ENCODE measurements around the gene TNFSF8. TPM values are rescaled to one million over a fixed set of nuclear protein-coding genes. Genes with fewer than 3 reads are reported as not detected.

Gene TNFSF8
- total RNA-seq, 2 experiments from 2014 or later: 76.2 to 88.8 TPM

GRCh38 chr9:114900942-114901802, 29.2 kb downstream of the TNFSF8 start:
- peaks cover 24% of the 10 kb centered on the region for H3K9me3 Mint-ChIP-seq
- H3K4me1 Mint-ChIP-seq: peaks cover 7% of the 10 kb centered on the region
- H3K27ac Mint-ChIP-seq: peak overlapping the region; percentile 62
- ChIA-PET CTCF (interaction anchor here (0.7 to 3.0 kb wide), 4 partner anchors 8 to 164 kb away, joined by 3 to 18 read pairs (median 4); partner anchors contain the start of gene TNFSF8), POLR2A (no interaction called here)
- no peak for DNase-seq
- no peak overlapping the region for H3K4me3 Mint-ChIP-seq
- peaks cover 6% of the 10 kb centered on the region for H3K36me3 Mint-ChIP-seq (ENCODE audit: low read depth)
- no peaks in the 10 kb centered on the region for H3K27me3 Mint-ChIP-seq

- Mint-ChIP-seq H3K36me3 (ENCODE audit: low read depth) (peaks cover 15% of the 10 kb centered on the region), H3K4me1 (peaks cover 15% of the 10 kb centered on the region)
- CTCF ChIA-PET: interaction anchor here (0.7 to 3.0 kb wide), 13 partner anchors 10 to 512 kb away, joined by 3 to 18 read pairs (median 4); partner anchors contain the start of genes AKNA, TEX48 and TNFSF8
Measured at GRCh38 chr9:114899995-114900394, 30.4 kb downstream of the TNFSF8 start.

GRCh38 chr9:114899461-114899860, 30.9 kb downstream of the TNFSF8 start:
- Mint-ChIP-seq H3K27ac (no peak overlapping the region), H3K27me3 (no peaks in the 10 kb centered on the region), H3K36me3 (ENCODE audit: low read depth) (peaks cover 21% of the 10 kb centered on the region), H3K9me3 (peaks cover 33% of the 10 kb centered on the region), H3K4me3 (no peak overlapping the region), H3K4me1 (peaks cover 21% of the 10 kb centered on the region)
- DNase-seq: no peak
- ChIA-PET POLR2A (interaction anchor here (1.0 to 1.3 kb wide), 2 partner anchors 10 to 31 kb away, joined by 3 to 4 read pairs; partner anchors contain the start of gene TNFSF8), CTCF (interaction anchor here (0.7 to 3.0 kb wide), 14 partner anchors 8 to 512 kb away, joined by 3 to 18 read pairs (median 4); partner anchors contain the start of genes AKNA and TEX48)

More at GRCh38 chr9:114899995-114900394, 30.4 kb downstream of the TNFSF8 start:
- Mint-ChIP-seq H3K27ac (no peak overlapping the region), H3K4me3 (no peak overlapping the region), H3K27me3 (no peaks in the 10 kb centered on the region), H3K9me3 (peaks cover 31% of the 10 kb centered on the region)
- POLR2A ChIA-PET: no interaction called here
- DNase-seq: no peak

- DNase-seq: peak; percentile 93
- Mint-ChIP-seq H3K27ac (no peak overlapping the region), H3K9me3 (peaks cover 32% of the 10 kb centered on the region), H3K4me1 (peaks cover 28% of the 10 kb centered on the region), H3K4me3 (no peak overlapping the region), H3K36me3 (ENCODE audit: low read depth) (peaks cover 28% of the 10 kb centered on the region), H3K27me3 (no peaks in the 10 kb centered on the region)
- ChIA-PET POLR2A (interaction anchor here (0.8 to 1.3 kb wide), 3 partner anchors 9 to 32 kb away, joined by 3 to 4 read pairs (median 4); partner anchors contain the start of gene TNFSF8), CTCF (interaction anchor here (0.7 to 3.0 kb wide), 16 partner anchors 9 to 1614 kb away, joined by 3 to 18 read pairs (median 4); partner anchors contain the start of gene TEX48)
Measured at GRCh38 chr9:114898741-114899140, 31.6 kb downstream of the TNFSF8 start.

GRCh38 chr9:114897196-114897595, 33.2 kb downstream of the TNFSF8 start:
- Mint-ChIP-seq H3K9me3 (peaks cover 36% of the 10 kb centered on the region), H3K27me3 (no peaks in the 10 kb centered on the region), H3K4me1 (peaks cover 37% of the 10 kb centered on the region), H3K4me3 (no peak overlapping the region), H3K36me3 (ENCODE audit: low read depth) (peaks cover 43% of the 10 kb centered on the region), H3K27ac (no peak overlapping the region)
- POLR2A ChIA-PET: interaction anchor here (0.7 kb wide), 1 partner anchor 93 kb away, joined by 5 read pairs; no protein-coding TSS in a partner anchor
- CTCF ChIA-PET: interaction anchor here (1.4 kb wide), 1 partner anchor 7 kb away, joined by 5 read pairs; no protein-coding TSS in a partner anchor
- DNase-seq: no peak

- H3K9me3 Mint-ChIP-seq: peaks cover 32% of the 10 kb centered on the region
- ChIA-PET POLR2A (interaction anchor here (0.7 kb wide), 1 partner anchor 94 kb away, joined by 5 read pairs; no protein-coding TSS in a partner anchor), CTCF (interaction anchor here (1.0 to 1.7 kb wide), 2 partner anchors 11 to 24 kb away, joined by 3 to 4 read pairs; no protein-coding TSS in a partner anchor)
- no peak overlapping the region for H3K27ac Mint-ChIP-seq
- H3K4me3 Mint-ChIP-seq: no peak overlapping the region
- no peaks in the 10 kb centered on the region for H3K27me3 Mint-ChIP-seq
- peaks cover 39% of the 10 kb centered on the region for H3K4me1 Mint-ChIP-seq
- peaks cover 45% of the 10 kb centered on the region for H3K36me3 Mint-ChIP-seq (ENCODE audit: low read depth)
- DNase-seq: no peak
Measured at GRCh38 chr9:114896344-114896743, 34.0 kb downstream of the TNFSF8 start.

DNA sequence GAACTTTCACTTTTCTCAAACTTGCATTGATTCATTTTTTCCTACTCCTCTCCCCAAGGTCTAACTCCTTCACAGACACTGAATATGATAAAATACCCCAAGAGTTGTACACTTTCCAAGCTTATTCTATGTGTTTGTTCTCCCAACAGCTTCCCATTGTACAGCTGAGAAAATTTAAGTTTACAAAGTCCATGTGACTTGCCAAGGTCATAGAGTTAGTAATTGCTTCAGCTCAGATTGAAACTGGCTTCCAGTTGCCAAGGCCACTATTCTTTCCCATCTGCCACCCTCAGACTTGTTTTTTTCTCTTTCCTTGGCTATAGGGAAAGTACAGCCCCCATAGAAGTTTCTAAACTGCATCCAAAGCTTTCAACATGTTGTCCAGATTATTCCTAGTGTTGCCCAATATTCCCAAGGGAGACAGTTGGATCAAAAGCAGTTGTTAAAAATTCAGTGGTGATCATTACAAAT, 34.8 kb downstream of the TNFSF8 start:
- ChIA-PET CTCF (interaction anchor here (1.0 to 1.7 kb wide), 3 partner anchors 11 to 25 kb away, joined by 3 to 4 read pairs (median 4); no protein-coding TSS in a partner anchor), POLR2A (no interaction called here)
- Mint-ChIP-seq H3K27me3 (no peaks in the 10 kb centered on the region), H3K4me1 (peaks cover 44% of the 10 kb centered on the region), H3K27ac (peak overlapping the region; percentile 82), H3K9me3 (peaks cover 31% of the 10 kb centered on the region), H3K36me3 (ENCODE audit: low read depth) (peaks cover 52% of the 10 kb centered on the region), H3K4me3 (no peak overlapping the region)
- DNase-seq: no peak

- Mint-ChIP-seq H3K9me3 (peaks cover 31% of the 10 kb centered on the region), H3K4me1 (peaks cover 52% of the 10 kb centered on the region), H3K36me3 (ENCODE audit: low read depth) (peaks cover 59% of the 10 kb centered on the region), H3K27me3 (no peaks in the 10 kb centered on the region), H3K4me3 (no peak overlapping the region), H3K27ac (peak overlapping the region; percentile 82)
- CTCF ChIA-PET: interaction anchor here (0.6 to 1.7 kb wide), 6 partner anchors 12 to 241 kb away, joined by 3 to 4 read pairs (median 3); no protein-coding TSS in a partner anchor
- peak; percentile 39 for DNase-seq
- POLR2A ChIA-PET: interaction anchor here (0.6 kb wide), 1 partner anchor 14 kb away, joined by 4 read pairs; no protein-coding TSS in a partner anchor
Measured at GRCh38 chr9:114894609-114895433, 35.6 kb downstream of the TNFSF8 start.

GRCh38 chr9:114894206-114894605, 36.2 kb downstream of the TNFSF8 start:
- Mint-ChIP-seq H3K27ac (peak overlapping the region; percentile 22), H3K9me3 (peaks cover 31% of the 10 kb centered on the region), H3K4me1 (peaks cover 58% of the 10 kb centered on the region), H3K27me3 (no peaks in the 10 kb centered on the region), H3K4me3 (no peak overlapping the region), H3K36me3 (ENCODE audit: low read depth) (peaks cover 61% of the 10 kb centered on the region)
- ChIA-PET POLR2A (interaction anchor here (0.6 kb wide), 1 partner anchor 15 kb away, joined by 4 read pairs; no protein-coding TSS in a partner anchor), CTCF (interaction anchor here (0.6 to 1.3 kb wide), 4 partner anchors 15 to 240 kb away, joined by 3 to 4 read pairs (median 4); no protein-coding TSS in a partner anchor)
- DNase-seq: no peak

GRCh38 chr9:114893221-114894010, 37.0 kb downstream of the TNFSF8 start:
- H3K27ac Mint-ChIP-seq: peak overlapping the region; percentile 28
- H3K9me3 Mint-ChIP-seq: peaks cover 31% of the 10 kb centered on the region
- no peaks in the 10 kb centered on the region for H3K27me3 Mint-ChIP-seq
- peaks cover 63% of the 10 kb centered on the region for H3K36me3 Mint-ChIP-seq (ENCODE audit: low read depth)
- no peak overlapping the region for H3K4me3 Mint-ChIP-seq
- ChIA-PET POLR2A (no interaction called here), CTCF (no interaction called here)
- peaks cover 66% of the 10 kb centered on the region for H3K4me1 Mint-ChIP-seq
- no peak for DNase-seq

DNA sequence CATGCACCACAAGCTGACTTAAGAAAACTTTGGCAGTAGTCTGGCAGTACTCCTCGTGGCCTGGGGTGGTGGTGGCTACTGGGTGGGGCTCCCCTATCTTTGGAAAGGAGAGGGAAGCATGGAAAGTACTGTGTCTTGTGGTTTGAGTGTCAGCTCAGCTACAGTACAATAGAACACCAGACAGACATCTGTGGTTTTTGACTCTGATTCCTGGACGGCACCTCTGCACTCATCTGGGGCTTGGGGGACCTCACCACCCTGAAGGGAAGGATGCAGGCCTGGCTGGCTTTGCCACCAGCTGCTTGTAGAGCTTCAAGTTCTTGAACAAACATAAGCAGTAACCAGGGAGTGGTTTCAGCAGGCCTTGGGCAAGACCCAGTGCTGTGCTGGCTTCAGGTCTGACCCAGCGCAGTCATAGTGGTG, 40.6 kb downstream of the TNFSF8 start:
- H3K27me3 Mint-ChIP-seq: no peaks in the 10 kb centered on the region
- peak overlapping the region; percentile 34 for H3K27ac Mint-ChIP-seq
- H3K36me3 Mint-ChIP-seq (ENCODE audit: low read depth): peaks cover 49% of the 10 kb centered on the region
- POLR2A ChIA-PET: interaction anchor here (0.9 kb wide), 1 partner anchor 9 kb away, joined by 3 read pairs; no protein-coding TSS in a partner anchor
- CTCF ChIA-PET: interaction anchor here (0.9 to 1.9 kb wide), 4 partner anchors 8 to 110 kb away, joined by 3 to 5 read pairs (median 4); no protein-coding TSS in a partner anchor
- peaks cover 32% of the 10 kb centered on the region for H3K9me3 Mint-ChIP-seq
- DNase-seq: no peak
- peaks cover 52% of the 10 kb centered on the region for H3K4me1 Mint-ChIP-seq
- H3K4me3 Mint-ChIP-seq: no peak overlapping the region

Data from activated CD4-positive, alpha-beta T cell treated with anti-CD3 and anti-CD28 coated beads, Interleukin-2, amount 10 ng/mL, durations not matched to agents 7 days and 5 days (primary cell).